GM19351 (cell line): ENCODE measurements around the gene MAGI1.

ENCODE experiments used
- ATAC-seq: cut with Tn5 transposase; IDR thresholded peaks from one replicate; pipeline ENCODE4 v1.9.1; 2021; ENCODE audit warnings: mild to moderate bottlenecking, moderate library complexity; ENCODE audit not compliant: unreplicated experiment

MAGI1 gene

DNA sequence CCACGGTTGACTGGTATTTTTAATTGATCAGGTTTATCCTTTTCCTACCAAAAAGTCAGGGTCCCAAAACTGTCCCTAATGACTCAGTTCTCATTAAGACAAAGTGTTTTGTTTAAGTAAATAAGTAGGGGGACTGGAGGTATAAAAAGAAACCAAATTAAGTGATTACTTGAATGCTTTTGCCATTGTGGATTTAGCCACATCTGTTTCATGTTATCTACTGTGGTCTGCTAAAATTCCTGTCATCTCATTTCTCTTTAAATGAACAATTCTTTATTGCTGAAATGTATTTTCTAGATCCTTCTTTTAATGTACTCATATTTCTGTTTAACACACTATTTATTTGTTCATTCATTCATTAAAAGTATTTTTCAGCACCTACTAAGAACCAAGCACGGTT is 725.1 kb downstream of the MAGI1 start:
- ATAC-seq: no peak

DNA sequence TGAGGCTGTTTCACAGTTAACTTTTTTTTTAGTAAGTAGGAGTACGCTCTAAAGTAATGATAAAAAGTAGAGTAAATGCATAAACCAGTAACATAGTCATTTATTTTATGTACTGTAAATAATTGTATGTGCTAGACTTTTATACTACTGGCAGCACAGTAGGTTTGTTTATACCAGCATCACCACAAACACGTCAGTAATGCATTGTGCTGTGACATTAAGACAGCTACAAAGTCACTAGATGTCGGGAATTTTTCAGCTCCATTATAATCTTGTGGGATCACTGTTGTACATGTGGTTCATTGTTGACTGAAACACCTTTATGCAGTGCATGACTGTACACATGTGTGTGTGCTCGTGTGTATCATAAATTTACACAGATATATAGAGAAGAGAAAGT is 732.9 kb downstream of the MAGI1 start:
- ATAC-seq: no peak
